Spinal cord (tissue), 10 donors: ENCODE results near the gene KDM6A. TPM values are rescaled to one million over a fixed set of nuclear protein-coding genes. Genes with fewer than 3 reads are reported as not detected.
"Not testable (repeated sequence)": the region's sequence is repeated elsewhere in the genome, so short reads cannot be mapped to it uniquely, and the experiment has no call there.

Source experiments
- DNase-seq, 6 donors: peaks; one replicate each; pipeline versions ENCODE4 v3.0.0 to v3.0.0-alpha.2; 2013 to 2015; ENCODE audit warnings: low spot score in 6 of 6, low read depth in 4 of 6
- H3K27ac ChIP-seq: one replicate; pipeline ENCODE4 v1.5.1; 2013; ENCODE audit warnings: low read depth, low read length, control low read depth
- H3K27me3 ChIP-seq: one replicate; pipeline ENCODE4 v1.6.1; 2013; ENCODE audit warnings: low read length; ENCODE audit not compliant: control insufficient read depth, insufficient read depth
- H3K36me3 ChIP-seq: one replicate; pipeline ENCODE4 v1.6.1; 2013; ENCODE audit warnings: low read length; ENCODE audit not compliant: control insufficient read depth, insufficient read depth
- H3K4me1 ChIP-seq: one replicate; pipeline ENCODE4 v1.6.1; 2013; ENCODE audit warnings: low read length; ENCODE audit not compliant: control insufficient read depth, insufficient read depth
- H3K4me3 ChIP-seq: one replicate; pipeline ENCODE4 v1.5.1; 2013; ENCODE audit warnings: low read depth, low read length, control low read depth
- H3K9me3 ChIP-seq: one replicate; pipeline ENCODE4 v1.6.1; 2013; ENCODE audit warnings: low read length; ENCODE audit not compliant: control insufficient read depth, insufficient read depth
- WGBS: methylation state at CpG from one replicate; pipeline ENCODE4 v1.1.5; 2013; ENCODE audit warnings: missing lambda C conversion rate; ENCODE audit not compliant: insufficient coverage; 5-methylcytosine and 5-hydroxymethylcytosine counted together
- polyA plus RNA-seq, 2 donors: library from polyadenylated mRNA; unstranded; fragments of 120-200 nt; gene quantifications; one replicate each; pipeline ENCODE4 v1.2.1, GENCODE V29; 2013; ENCODE audit not compliant: insufficient read length in 2 of 2
- total RNA-seq, 2 donors: library from RNA; depleted of rRNA in 1 of 2; stranded (reverse); fragments of 120-200 nt in 1 of 2; fragments of >200 nt in 1 of 2; gene quantifications; one replicate each; pipeline versions ENCODE4 v1.2.3 to v1.2.4, GENCODE V29; 2013 to 2014
- donor health status: healthy.

KDM6A gene
- total and polyA plus RNA-seq, 4 donors = 17.4 to 62.8 (median 25.4) TPM

DNA sequence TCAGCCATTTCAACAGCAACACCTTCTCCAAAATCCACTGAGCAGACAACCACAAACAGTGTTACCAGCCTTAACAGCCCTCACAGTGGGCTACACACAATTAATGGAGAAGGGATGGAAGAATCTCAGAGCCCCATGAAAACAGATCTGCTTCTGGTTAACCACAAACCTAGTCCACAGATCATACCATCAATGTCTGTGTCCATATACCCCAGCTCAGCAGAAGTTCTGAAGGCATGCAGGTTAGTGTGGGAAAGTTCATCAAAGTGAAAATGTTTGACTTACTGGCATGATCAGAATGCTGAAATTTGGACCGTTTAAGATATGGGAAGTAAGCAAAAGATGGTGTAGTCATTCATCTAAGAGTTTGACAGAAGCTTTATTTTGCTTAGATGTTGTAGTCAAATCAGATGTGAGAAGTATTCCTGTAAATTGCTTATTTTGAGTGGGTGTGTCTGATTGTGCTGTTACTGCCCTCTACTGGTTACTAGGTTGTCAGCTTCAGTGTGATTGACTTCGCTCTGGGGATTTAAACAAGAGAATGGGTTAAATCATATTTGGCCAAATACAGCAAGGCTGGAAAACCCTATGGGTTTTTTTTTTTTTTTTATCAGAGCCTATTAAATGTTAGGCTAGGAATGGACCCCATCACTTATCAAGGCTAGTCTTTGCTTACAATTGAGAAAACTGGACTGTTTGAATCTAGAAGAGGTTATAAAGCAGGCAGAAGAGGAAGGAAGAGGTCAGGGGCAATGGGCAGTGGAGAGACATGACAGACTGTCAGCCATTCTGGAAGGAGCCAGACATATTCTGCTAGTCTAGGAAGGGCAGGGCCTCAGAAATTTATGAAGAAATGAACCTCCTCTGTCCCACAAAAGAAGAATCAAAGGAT is 197.4 kb downstream of the KDM6A start:
- WGBS = 55% methylated on average over 2 of the region's 2 CpGs
- no peaks in the 10 kb centered on the region for H3K9me3 ChIP-seq
- no peaks in the 10 kb centered on the region for H3K27me3 ChIP-seq
- no peak overlapping the region for H3K27ac ChIP-seq
- DNase-seq = peak in 5 of 6 donors; percentile 7 to 74 (median 15)
- no peaks in the 10 kb centered on the region for H3K4me1 ChIP-seq
- peaks cover 7% of the 10 kb centered on the region for H3K36me3 ChIP-seq
- no peak overlapping the region for H3K4me3 ChIP-seq

DNA sequence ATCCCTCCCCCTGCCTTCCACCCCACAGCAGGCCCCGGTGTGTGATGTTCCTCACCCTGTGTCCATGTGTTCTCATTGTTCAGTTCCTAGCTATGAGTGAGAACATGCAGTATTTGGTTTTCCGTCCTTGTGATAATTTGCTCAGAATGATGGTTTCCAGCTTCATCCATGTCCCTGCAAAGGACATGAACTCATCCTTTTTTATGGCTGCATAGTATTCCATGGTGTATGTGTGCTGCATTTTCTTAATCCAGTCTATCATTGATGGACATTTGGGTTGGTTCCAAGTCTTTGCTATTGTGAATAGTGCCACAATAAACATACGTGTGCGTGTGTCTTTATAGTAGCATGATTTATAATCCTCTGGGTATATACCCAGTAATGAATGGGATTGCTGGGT is 200.0 kb downstream of the KDM6A start:
- not testable (repeated sequence) for H3K4me3 ChIP-seq, DNase-seq, H3K9me3 ChIP-seq, H3K36me3 ChIP-seq, H3K27ac ChIP-seq, H3K4me1 ChIP-seq, H3K27me3 ChIP-seq
- 100% methylated on average over 1 of the region's 4 CpGs for WGBS

DNA sequence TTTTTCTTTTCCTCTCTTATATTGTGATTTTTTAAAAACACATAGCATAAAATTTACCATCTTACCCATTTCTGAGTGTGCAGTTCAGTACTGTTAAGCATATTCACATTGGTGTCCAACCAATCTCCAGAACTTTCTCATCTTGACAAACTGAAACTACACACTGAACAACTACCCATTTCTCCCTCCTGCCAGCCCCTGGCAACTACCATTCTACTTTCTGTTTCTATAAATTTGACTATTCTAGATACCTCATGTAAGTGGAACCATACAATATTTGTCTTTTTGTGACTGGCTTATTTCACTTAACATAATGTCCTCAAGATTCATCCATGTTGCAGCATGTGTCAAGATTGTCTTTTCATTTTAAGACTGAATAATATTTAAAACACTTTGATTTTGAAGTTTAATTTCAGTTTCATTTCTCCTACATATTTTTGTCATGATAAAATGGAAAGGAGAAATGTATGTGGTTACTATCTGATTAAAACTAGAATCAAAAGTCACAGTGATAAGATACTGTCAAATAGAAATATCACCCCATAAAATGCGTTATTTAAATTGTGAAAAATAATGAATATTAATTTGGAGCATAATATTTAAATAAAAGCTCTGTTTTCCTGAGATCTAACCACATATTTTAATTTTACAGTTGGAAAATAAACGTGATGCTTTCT is 204.9 kb downstream of the KDM6A start:
- Histone ChIP-seq H3K27me3 (no peaks in the 10 kb centered on the region), H3K4me1 (no peaks in the 10 kb centered on the region), H3K9me3 (no peaks in the 10 kb centered on the region), H3K27ac (no peak overlapping the region), H3K4me3 (no peak overlapping the region), H3K36me3 (peaks cover 7% of the 10 kb centered on the region)
- no CpG with 5 or more reads among the region's 2 CpGs for WGBS
- DNase-seq = no peak

DNA sequence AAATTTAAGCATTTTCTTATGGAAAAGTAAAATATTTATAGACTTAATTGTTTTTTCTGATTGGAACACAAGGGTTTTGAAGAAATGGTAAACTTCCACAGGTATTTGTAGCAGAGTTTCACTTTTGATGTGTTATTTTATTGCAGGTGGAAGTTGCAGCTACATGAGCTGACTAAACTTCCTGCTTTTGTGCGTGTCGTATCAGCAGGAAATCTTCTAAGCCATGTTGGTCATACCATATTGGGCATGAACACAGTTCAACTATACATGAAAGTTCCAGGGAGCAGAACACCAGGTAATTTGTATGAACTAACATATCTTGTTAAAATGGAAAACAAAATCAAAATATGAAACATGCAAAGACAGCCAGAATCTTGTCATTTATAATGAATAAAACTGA is 210.3 kb downstream of the KDM6A start:
- Histone ChIP-seq H3K27ac (no peak overlapping the region), H3K27me3 (no peaks in the 10 kb centered on the region), H3K4me1 (no peaks in the 10 kb centered on the region), H3K36me3 (peaks cover 7% of the 10 kb centered on the region), H3K4me3 (no peak overlapping the region), H3K9me3 (no peaks in the 10 kb centered on the region)
- no CpG with 5 or more reads among the region's 2 CpGs for WGBS
- no peak for DNase-seq

DNA sequence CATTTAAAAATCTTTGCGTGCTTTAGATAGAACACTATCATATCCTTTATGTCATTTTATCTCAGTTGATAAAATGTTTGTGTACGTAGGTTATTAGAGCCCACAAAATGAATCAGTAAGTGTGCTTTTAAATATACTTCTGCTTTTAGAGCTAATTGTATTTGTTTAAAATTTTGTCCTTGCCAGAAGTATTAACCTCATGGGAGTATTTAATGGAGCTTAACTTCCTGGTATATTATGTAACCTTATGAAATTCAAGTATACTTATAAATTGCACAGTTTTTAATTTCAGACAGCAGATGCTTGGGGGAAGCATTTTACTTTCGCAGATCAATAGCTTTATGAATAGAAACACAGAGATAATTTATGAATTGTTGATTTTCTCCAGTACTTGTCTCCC is 237.5 kb downstream of the KDM6A start:
- no peaks in the 10 kb centered on the region for H3K4me1 ChIP-seq
- DNase-seq = no peak
- H3K4me3 ChIP-seq = no peak overlapping the region
- H3K27ac ChIP-seq = no peak overlapping the region
- no CpG with 5 or more reads among the region's 3 CpGs for WGBS
- peaks cover 2% of the 10 kb centered on the region for H3K36me3 ChIP-seq
- H3K27me3 ChIP-seq = no peaks in the 10 kb centered on the region
- no peaks in the 10 kb centered on the region for H3K9me3 ChIP-seq

DNA sequence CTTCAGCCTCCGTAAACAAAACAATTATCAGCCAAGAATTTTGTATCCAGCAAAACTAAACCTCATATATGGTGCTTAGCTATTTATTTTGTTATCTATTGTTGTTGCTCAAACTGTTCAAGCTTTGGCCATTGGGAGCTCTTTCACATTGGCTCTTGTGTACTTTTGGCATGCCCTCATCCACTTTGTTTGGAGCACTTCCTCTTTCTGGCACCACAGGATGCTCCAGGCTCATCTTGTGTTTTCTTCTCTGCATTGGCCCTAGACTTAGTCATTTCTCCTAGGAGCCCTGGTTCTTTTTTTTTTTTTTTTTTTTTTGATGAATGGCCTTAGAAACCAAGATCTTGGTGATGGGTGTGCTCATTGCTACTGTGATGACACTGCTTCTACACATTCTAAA is 253.2 kb downstream of the KDM6A start:
- H3K4me3 ChIP-seq = no peak overlapping the region

DNA sequence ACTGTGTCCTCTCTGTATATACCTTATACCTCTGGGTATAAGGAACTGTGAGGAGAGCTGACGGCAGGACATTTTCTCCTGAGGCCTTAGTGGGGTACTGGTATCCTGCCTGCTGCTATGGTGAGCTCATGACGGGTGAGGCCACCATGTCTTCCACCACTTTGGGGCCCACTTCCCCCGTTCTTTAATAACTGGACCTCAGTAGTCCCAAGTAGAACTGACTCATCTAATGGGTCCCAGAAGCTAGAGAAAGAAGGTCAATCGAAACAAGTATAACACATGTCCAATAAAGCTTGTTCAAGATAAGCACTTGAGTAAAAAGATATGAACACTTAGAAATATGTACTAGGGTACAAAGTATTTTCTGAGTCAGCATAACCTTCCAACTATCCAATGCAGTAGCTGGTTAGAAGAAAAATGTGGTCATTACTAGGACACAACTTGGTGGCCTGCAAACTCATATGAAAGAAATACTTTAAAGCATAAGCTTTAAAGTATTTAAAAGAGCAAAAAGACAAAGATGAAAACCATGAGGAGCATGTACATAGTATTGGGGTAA is 256.0 kb downstream of the KDM6A start:
- Histone ChIP-seq H3K27me3 (no peaks in the 10 kb centered on the region), H3K27ac (no peak overlapping the region), H3K9me3 (peaks cover 4% of the 10 kb centered on the region), H3K36me3 (no peaks in the 10 kb centered on the region), H3K4me3 (no peak overlapping the region), H3K4me1 (no peaks in the 10 kb centered on the region)
- DNase-seq = no peak
- 74% methylated on average over 2 of the region's 4 CpGs for WGBS

More for the DNA sequence above, 253.2 kb downstream of the KDM6A start:
- Histone ChIP-seq H3K36me3 (no peaks in the 10 kb centered on the region), H3K9me3 (peaks cover 4% of the 10 kb centered on the region), H3K4me1 (no peaks in the 10 kb centered on the region), H3K27me3 (no peaks in the 10 kb centered on the region), H3K27ac (no peak overlapping the region)
- no peak for DNase-seq
- WGBS = no CpG with 5 or more reads among the region's 1 CpG

DNA sequence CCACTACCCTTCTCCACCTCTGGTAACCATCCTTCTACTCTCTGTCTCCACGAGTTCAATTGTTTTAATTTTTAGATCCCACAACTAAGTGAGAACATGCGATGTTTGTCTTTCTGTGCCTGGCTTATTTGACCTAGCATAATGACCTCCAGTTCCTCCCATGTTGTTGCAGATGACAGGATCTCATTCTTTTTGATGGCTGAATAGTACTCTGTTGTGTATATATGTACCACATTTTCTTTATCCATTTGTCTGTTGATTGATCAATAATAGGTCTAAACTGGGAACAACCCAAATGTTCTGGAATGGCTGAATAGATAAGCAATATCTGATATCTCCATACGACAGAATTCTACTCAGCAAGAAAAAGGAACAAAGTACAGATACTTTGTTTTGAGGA is 260.5 kb downstream of the KDM6A start:
- Histone ChIP-seq H3K4me1 (no peaks in the 10 kb centered on the region), H3K36me3 (no peaks in the 10 kb centered on the region)

DNA sequence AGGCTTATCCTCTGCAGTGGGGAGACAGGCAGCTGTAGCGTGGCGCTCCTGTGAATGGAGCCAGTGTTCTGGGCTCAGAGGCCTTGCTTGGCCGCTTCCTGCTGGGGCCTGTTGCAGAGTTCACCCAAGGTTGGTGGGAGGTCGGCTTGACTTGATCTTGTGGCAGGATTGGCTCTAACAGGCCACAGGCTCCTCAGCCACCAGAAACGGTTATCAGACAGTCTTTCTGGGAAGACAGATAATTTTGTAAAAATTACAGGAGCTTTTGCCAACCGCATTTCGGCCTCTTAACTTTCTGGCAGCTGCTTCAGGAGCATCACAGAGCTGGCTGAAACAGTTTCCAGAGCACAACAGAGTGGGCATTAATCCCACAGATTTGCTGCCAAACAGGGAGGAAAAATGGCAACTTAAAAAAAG is 261.3 kb downstream of the KDM6A start:
- Histone ChIP-seq H3K4me1 (no peaks in the 10 kb centered on the region), H3K27me3 (no peaks in the 10 kb centered on the region), H3K9me3 (no peaks in the 10 kb centered on the region), H3K36me3 (no peaks in the 10 kb centered on the region), H3K27ac (no peak overlapping the region), H3K4me3 (no peak overlapping the region)
- WGBS = 45% methylated on average over 7 of the region's 7 CpGs
- peak in 5 of 6 donors; percentile 9 to 75 (median 32) for DNase-seq

More for the DNA sequence above, 260.5 kb downstream of the KDM6A start:
- H3K27ac ChIP-seq = no peak overlapping the region
- no CpG with 5 or more reads among the region's 3 CpGs for WGBS
- H3K9me3 ChIP-seq = no peaks in the 10 kb centered on the region
- DNase-seq = no peak
- H3K4me3 ChIP-seq = no peak overlapping the region
- H3K27me3 ChIP-seq = no peaks in the 10 kb centered on the region
